GM19328 (cell line): ENCODE measurements around the gene JAKMIP1.
A peak's percentile ranks its signal among the peaks of the same experiment; 100 is the strongest.

Source experiments
- ATAC-seq: cut with Tn5 transposase; IDR thresholded peaks from one replicate; pipeline ENCODE4 v1.9.1; 2021; ENCODE audit warnings: mild to moderate bottlenecking, moderate library complexity; ENCODE audit not compliant: unreplicated experiment

The JAKMIP1 gene

DNA sequence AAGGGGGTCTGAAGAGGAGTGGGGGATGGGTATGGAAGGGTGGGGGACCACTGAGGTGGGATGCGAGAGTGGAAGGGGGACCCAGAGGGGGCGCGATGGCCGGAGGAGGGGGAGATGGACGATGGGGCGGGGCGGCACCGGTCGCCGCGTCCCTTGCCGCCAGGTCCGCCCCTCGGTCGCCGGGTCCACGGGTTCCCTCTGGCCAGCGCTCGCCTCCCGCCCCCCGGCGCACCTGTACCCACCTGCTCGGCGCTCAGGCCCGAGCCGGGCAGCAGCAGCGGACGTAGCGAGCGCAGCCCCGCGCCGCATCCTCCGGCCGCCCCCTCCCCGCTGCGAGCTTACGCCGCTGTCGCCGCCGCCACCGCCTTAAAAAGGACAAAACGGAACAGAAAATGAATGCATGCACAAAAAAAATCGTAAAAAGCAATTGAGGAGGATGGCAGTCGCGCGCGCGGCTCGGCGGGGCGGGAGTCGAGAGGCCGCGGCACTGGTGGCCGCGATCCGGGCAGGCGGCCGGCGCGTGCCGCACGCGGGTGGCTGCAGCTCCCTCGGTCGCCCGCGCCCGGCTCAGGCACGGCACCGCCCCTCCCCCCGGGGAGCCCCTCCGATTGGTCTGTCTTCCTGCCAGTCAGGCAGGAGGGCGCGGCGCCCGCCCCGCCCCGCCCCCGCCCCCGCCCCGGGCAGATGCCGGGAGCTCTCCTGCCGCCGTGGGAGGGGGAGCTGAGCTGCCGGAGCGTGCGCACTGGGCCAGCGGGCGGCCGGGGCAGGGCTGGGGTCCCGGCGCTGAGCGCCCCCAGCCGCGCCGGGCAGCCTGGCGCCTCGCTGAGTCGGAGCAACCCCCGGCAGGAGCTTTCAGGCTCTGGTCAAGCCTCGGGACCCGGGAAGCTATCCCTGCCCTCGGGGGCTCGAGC, at the start of gene JAKMIP1:
TSS of gene JAKMIP1 (minus strand) at position 539 of the 911 bp plus-strand sequence. CDS start 87,699 bp downstream, outside the sequence.
- ATAC-seq = peak; percentile 76

DNA sequence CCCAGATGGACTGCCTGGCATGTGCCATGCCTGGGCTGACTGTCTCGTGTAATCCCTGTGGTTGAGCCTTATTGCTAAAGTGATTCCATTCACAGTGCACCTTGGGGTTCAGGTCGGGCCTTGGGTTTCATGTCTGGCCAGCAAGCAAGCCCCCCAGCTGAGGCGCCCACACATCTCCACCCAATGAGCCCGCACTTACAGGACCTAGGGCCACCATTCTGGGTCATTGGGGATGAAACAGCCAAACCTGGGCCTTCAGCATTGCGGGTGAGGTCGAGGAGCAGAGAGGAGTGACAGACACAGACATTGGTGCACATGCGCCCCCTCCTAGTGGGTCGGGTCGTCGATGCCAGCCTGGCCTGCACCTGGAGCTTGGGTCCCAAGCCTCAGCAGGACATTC, 48.0 kb upstream of the JAKMIP1 start:
- ATAC-seq = no peak

DNA sequence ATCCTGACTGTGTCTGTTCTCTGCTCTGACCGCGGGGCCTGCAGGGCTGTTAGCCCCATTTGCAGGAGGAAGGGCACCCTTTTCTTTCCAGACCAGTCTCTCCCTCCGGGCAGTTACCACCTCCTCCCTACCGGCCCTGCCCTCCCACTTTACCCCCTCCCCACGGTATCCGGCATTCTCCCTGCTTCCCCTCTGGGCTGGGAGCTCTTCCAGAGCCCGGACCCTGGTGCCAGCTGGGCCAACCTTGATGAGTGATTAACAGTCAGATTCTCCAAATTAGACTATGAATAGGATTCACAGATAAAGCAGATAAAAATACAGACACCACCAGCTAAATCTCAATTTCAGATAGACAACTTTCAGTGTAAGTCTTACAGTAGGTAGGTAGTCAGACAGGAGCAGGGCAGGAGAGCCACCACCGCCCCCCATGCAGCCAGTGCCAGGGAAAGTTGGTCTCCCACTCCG, 45.9 kb upstream of the JAKMIP1 start:
- ATAC-seq = no peak

DNA sequence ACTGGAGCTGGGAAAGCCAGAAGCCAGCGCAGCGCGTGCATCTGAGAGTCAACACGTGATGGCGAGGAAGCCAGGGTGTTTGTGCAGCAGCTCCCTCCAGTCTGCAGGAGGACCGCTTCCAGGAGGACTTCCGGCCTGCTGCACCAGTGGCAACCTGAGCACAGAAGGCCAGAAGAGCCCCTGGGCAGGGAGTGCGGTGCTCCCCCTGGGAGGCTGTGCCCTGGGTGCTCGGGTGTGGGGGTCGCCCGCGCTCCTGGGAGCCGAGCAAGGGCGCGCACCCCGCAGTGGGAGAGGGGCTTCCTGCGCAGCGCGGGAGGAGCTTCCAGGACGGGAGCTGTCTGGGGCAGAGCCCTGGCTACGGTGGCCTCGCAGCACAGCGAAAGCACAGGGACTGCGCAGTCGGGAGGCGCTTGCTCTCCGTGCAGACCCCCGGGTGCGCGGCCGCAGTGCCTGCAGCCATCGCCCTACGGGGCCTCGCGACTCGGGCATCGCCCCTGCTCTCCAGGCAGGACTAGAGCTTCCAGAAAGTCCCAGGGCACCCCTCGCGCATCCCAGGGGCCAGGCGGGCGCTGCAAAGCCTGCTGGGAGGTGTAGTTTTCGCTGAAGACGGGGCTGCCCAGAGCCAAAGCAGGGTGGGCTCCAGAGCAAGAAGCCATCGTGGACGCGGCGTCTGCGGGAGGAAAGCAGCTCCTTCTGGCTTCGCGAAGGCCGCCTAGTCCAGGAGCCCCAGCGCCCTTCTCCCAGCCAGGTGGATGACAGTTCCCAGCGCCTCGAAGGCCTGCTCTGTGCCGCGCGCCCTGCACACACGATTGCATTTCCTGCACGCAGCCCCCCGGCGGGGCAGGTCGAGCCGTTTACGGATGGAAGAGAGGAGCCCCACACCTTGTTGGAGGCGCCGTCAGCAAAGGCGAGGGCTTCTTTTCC, 45.2 kb upstream of the JAKMIP1 start:
- no peak for ATAC-seq

- no peak for ATAC-seq
Observed at GRCh38 chr4:6242271-6243029, 42.1 kb upstream of the JAKMIP1 start.

DNA sequence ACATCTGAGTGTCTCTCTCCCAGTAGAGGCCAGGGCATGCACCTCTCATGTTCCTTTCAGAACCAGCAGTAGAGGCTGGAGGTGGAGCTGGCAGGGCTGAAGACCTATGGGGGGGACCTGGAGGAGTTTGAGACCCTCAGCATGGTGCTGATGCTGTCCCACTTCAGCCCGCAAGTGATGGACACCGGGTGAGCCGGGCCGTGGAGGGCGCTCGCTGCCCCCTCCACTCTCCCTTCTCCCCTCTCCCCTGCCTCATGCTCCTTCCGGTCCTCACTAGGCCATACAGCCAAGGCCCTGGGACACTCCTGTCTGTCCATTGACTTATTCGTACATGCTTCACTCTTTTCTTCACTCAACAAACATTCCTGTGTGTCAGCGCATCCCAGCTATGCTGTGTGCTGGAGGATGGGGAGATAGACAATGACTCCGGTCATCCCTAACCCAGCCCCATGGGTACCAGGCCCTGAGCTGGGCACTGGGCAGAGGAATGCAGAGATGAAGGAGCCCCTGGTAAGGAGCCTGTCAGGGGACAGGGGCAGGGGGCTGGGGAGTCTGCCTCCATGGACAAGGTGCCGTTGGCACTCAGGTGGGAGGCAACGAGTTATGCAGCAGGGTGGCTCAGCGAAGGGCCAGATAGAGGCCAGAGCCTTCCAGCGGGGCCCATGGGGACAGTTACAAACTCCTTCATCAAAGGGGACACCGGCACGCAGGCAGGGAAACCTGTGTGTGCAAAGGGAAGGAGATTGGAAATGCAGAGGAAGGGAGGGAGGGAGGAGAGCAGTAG, 40.9 kb upstream of the JAKMIP1 start:
- ATAC-seq = no peak

- ATAC-seq = no peak
Observed at GRCh38 chr4:6239968-6240367, 39.6 kb upstream of the JAKMIP1 start.

- no peak for ATAC-seq
Observed at GRCh38 chr4:6239486-6239885, 39.1 kb upstream of the JAKMIP1 start.

DNA sequence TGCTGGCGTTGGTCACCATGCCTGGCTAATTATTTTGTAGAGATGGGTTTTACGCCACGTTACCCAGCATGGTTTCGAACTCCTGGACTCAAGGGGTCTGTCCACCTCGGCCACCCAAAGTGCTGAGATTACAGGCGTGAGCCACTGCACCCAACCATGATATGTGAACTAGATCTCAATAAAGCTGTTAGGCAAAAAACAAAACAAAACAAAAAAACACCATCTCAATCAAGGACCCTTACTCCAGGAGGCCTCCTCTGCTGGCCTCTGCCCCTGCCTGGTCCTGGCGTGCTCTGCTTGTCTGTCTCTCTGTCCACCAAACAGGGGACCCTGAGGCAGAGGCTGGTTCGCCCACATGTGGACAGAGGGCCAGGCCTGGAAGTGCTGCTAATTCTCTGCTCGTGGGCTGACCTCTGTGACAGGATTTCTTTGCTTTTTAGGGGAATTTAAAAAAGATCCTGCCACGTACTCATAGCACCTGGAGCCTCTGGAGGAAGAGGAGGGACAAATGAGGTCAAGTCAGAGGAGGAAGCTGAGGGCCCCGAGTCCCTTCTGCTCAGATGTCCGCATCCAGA, 36.6 kb upstream of the JAKMIP1 start:
- ATAC-seq = no peak

- no peak for ATAC-seq
Observed at GRCh38 chr4:6235901-6236640, 35.7 kb upstream of the JAKMIP1 start.

DNA sequence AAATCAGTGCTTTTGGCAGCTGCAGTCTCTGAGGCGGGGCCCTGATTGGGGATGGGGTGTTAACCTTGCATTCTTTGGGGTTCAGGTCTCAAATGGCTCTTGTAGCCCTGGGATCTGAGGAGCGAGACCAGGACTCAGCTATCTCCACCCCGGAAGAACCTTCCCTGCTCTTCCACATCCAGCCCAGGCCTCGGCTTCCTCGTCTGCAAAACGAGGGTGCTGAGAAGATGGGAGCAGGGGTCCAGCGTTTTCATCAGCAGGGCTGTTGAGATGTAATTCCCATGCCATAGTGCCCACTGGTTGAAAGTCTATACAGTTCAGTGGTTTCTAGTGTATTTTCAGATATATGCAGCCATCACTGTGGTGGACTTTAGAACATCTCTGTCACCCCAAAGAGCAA, 34.7 kb upstream of the JAKMIP1 start:
- ATAC-seq = no peak

DNA sequence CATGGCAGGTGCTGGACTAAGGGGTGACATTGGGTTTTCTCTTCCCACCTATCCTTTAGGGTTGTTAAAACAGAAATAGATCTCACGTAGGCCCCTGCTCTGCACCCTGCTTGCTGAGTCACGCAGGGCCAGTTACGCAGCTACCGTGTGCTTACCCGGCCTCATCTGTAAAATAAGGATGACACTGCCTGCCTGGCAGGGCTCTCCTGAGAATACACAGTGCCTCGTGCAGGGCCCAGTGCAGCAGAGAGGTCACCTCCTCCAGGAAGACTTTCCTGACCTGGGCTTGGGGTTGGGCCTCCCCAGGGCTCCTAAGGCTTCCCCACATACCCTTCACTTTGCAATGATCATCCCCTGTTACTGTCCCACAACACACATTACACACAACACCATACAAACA, 33.6 kb upstream of the JAKMIP1 start:
- ATAC-seq = no peak

DNA sequence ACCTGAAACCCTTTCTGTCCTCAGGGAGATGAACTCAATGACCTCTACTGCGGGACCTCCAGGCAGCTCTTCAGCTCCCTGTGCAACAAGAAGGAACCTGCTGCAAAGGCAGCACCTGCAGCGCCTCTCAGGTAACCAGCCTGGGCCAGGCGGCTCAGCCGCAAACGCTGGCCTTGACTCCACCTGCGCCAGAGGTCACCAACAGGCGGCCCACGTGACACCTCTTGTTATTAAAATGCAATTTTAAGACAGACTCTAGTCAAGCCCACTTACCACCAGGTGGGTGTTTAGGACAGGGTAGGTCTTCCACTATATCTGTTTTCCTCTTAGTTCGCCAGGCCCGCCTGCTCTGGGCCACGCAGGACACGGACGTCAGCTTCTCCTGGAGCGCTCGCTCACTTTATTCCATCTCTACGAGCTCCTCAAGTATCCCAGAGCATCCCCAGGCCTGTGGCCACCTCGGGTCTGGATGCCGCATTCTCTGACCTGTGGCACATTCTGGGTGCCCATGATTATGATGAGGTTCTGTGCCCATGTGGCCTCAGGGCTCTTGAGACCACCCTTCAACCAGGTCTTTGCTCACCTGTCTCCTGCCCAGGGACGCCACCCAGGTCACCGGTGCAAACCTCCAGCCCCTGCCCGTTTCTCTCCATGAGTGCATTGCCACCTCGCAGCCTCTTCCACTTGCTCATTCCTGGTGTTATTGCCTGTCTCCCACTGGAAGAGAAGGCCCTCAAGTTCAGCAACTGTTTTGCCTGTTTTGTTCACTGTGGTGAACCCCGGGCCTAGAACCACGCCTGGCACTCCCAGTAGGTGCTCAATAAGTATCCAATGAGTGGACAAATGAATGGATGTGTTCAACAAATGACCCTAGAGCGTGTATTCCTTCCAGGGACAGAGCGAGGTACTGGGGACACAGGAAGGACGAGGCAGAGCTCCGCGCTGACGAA, 32.8 kb upstream of the JAKMIP1 start:
- ATAC-seq = no peak

GRCh38 chr4:6231663-6232165, 31.4 kb upstream of the JAKMIP1 start:
- ATAC-seq = no peak

DNA sequence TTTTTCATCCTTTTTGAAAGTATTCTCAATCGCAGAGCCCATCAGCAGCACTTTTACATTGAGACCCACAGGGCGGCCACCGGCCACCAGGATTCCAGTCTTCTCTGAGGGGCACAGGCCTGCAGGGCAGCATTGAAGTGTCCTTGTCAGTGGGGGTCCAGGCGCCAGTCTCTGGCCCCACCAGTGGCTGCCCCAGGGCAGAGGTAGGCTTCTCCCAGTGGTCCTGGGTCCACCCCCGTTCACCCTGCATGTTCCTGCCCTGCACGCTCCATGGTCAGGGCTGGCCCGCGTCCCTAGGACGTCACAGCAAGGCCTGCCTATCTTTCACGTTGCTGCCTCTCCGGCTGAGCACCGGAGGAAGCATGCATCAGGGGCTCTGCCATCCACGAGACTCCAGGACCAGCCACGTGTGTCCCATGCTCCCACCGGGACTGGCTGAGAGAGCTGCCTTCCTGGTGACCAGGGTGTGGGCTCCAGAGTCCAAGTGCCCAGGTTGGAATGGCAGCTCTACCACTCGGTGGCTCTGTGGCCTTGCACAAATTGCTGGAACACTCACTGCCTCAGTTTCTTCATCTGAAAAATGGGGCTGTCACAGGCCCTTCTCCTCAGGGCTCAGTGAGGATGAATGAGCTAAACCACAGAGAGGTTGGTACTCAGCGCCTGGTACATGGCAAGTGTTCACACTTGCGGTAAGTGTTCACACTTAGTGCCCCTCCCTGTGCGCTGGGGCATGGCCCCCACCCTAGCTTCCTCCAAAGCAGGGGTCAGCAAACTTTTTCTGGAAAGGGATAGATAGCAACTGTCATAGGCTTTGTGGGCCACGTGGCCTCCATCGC, 30.7 kb upstream of the JAKMIP1 start:
- ATAC-seq = no peak

DNA sequence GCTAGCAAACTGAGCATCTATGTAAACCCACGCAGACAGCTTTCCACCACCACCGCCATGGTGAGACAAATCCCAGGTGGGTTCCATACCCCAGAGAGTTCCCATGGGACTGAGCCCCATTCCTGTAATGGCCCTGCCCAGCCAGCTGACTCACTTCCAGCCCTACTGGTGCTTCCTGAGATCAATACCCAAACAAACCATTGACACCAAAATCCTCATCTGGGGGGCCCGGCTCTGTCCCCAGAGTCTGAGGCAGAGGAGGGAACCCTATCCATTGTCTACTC, 30.1 kb upstream of the JAKMIP1 start:
- no peak for ATAC-seq
